Left renal pelvis (tissue), 4 donors: ENCODE data around the gene PCCA. TPM values are rescaled to one million over a fixed set of nuclear protein-coding genes. Genes with fewer than 3 reads are reported as not detected.
A peak's percentile ranks its signal among the peaks of the same experiment; 100 is the strongest.
"Not testable (repeated sequence)": the region's sequence is repeated elsewhere in the genome, so short reads cannot be mapped to it uniquely, and the experiment has no call there.

ENCODE experiments used
- DNase-seq, 4 donors: peaks; one replicate each; pipeline ENCODE4 v3.0.0-alpha.2; 2013; ENCODE audit warnings: low read depth in 4 of 4, low spot score in 3 of 4
- polyA plus RNA-seq, 4 donors: library from polyadenylated mRNA; unstranded; fragments of 120-200 nt; gene quantifications; one replicate each; pipeline ENCODE4 v1.2.1, GENCODE V29; 2013; ENCODE audit not compliant: insufficient read length in 4 of 4

Gene PCCA
- 10 to 100 TPM; 25.8 to 66.9 (median 59.1) TPM for polyA plus RNA-seq

- DNase-seq, result peak; percentile 86 to 94 (median 92)
These were observed at the start of gene PCCA for GRCh38 chr13:100088644-100089464. PCCA (plus strand) TSS chr13:100089093; CDS start chr13:100089121, 28 bp downstream.

- DNase-seq, result no peak
These were observed 49.2 kb upstream of the PCCA start for GRCh38 chr13:100039740-100040139.

- no peak for DNase-seq
These were observed 48.7 kb upstream of the PCCA start for GRCh38 chr13:100040196-100040595.

- DNase-seq, result no peak
These were observed 44.0 kb upstream of the PCCA start for GRCh38 chr13:100044936-100045335.

GRCh38 chr13:100045355-100045754, 43.5 kb upstream of the PCCA start:
- no peak for DNase-seq

GRCh38 chr13:100051070-100051469, 37.8 kb upstream of the PCCA start:
- no peak for DNase-seq

GRCh38 chr13:100059827-100060226, 29.1 kb upstream of the PCCA start:
- DNase-seq, result no peak

- no peak for DNase-seq
These were observed 25.6 kb upstream of the PCCA start for GRCh38 chr13:100063333-100063732.

- DNase-seq, result no peak
These were observed 25.0 kb upstream of the PCCA start for GRCh38 chr13:100063906-100064305.

- no peak for DNase-seq
These were observed 20.6 kb upstream of the PCCA start for GRCh38 chr13:100068133-100068931.

- DNase-seq, result no peak
These were observed 19.6 kb upstream of the PCCA start for GRCh38 chr13:100069278-100069677.

GRCh38 chr13:100075700-100076587, 12.9 kb upstream of the PCCA start:
- no peak for DNase-seq

- not testable (repeated sequence) for DNase-seq
These were observed 9.9 kb upstream of the PCCA start for GRCh38 chr13:100079003-100079402.

- DNase-seq, result not testable (repeated sequence)
These were observed 5.5 kb upstream of the PCCA start for GRCh38 chr13:100083401-100083800.

- DNase-seq, result no peak
These were observed 635 bp upstream of the PCCA start for GRCh38 chr13:100088273-100088643.

- DNase-seq, result no peak
These were observed 656 bp downstream of the PCCA start for GRCh38 chr13:100089465-100090032.

- no peak for DNase-seq
These were observed 2.0 kb downstream of the PCCA start for GRCh38 chr13:100090861-100091260.

GRCh38 chr13:100091391-100091790, 2.5 kb downstream of the PCCA start:
- DNase-seq, result no peak

GRCh38 chr13:100092273-100092672, 3.4 kb downstream of the PCCA start:
- DNase-seq, result not testable (repeated sequence)

GRCh38 chr13:100095498-100095897, 6.6 kb downstream of the PCCA start:
- DNase-seq, result no peak
